Measurements from ENCODE around the gene TRAPPC3. TPM values are rescaled to one million over a fixed set of nuclear protein-coding genes. Genes with fewer than 3 reads are reported as not detected.
A peak's percentile ranks its signal among the peaks of the same experiment; 100 is the strongest.

The TRAPPC3 gene
- total RNA-seq, 1 experiment from 2014 or later, result 52.7 TPM

- Histone ChIP-seq H3K14ac (ENCODE audit: insufficient read depth, low read length) (peak overlapping the region; percentile 45; the same call in 1 of the 2 replicates), H2BK120ac (ENCODE audit: low read depth, low read length, poor library complexity, severe bottlenecking) (no peak overlapping the region), H3K4me1 (ENCODE audit: insufficient read depth, low read length) (0 out of 2 replicates have a peak, but pooled peaks cover 3% of the 10 kb centered on the region), H3K4me2 (ENCODE audit: insufficient read depth, insufficient read length, low read length) (peak overlapping the region; percentile 78), H4K20me1 (ENCODE audit: control insufficient read depth, insufficient read depth, insufficient read length) (no peaks in the 10 kb centered on the region), H3K79me2 (ENCODE audit: insufficient read depth, low read length) (peaks cover 9% of the 10 kb centered on the region; the same call in 1 of the 2 replicates), H3K4ac (ENCODE audit: low read depth, low read length) (no peak overlapping the region), H2BK12ac (ENCODE audit: insufficient read length, low read depth, low read length) (no peak overlapping the region), H4K5ac (ENCODE audit: insufficient read length, low read depth, low read length) (no peak overlapping the region), H3K23me2 (ENCODE audit: insufficient read length, low read depth, low read length, poor library complexity, severe bottlenecking) (peaks cover 19% of the 10 kb centered on the region), H2BK15ac (ENCODE audit: low read depth, low read length) (no peak overlapping the region), H3K9me3 (ENCODE audit: control insufficient read depth, low read depth, low read length) (no peaks in the 10 kb centered on the region), H3K79me1 (ENCODE audit: insufficient read depth, low read depth, low read length, poor library complexity, severe bottlenecking) (peaks cover 4% of the 10 kb centered on the region), H2BK20ac (ENCODE audit: low read depth, low read length, poor library complexity, severe bottlenecking) (no peak overlapping the region), H2AK5ac (ENCODE audit: insufficient read length, low read length) (no peak overlapping the region), H2AFZ (ENCODE audit: low read length) (no peak overlapping the region), H3K18ac (ENCODE audit: insufficient read length, low read depth, low read length) (no peak overlapping the region), H3T11ph (ENCODE audit: low read length) (no peak overlapping the region), H4K8ac (replicated peaks; ENCODE audit: insufficient read length, low read depth, low read length) (no peak overlapping the region), H3K56ac (ENCODE audit: insufficient read length, low read depth, low read length) (no peak overlapping the region), H3K23ac (ENCODE audit: insufficient read length, low read depth, low read length) (no peak overlapping the region), H3K27me3 (ENCODE audit: insufficient read depth, low read length) (peaks cover 24% of the 10 kb centered on the region; the same call in 1 of the 2 replicates), H3K27ac (ENCODE audit: insufficient read length, low read depth, low read length) (no peak overlapping the region), H2BK5ac (ENCODE audit: insufficient read length, low read length) (no peak overlapping the region), H4K91ac (ENCODE audit: insufficient read length, low read depth, low read length) (no peak overlapping the region), H3K9ac (ENCODE audit: extremely low read depth, insufficient read length, low read length) (no peak overlapping the region)
- no CpG with 5 or more reads among the region's 9 CpGs for WGBS (ENCODE audit: extremely low coverage, insufficient read length, low lambda C conversion rate)
- Mint-ChIP-seq H3K9me3 (no peaks in the 10 kb centered on the region), H3K4me3 (peak overlapping the region; percentile 81 to 92), H3K27ac (peak overlapping the region in 2 of 3 experiments; percentile 55 to 90; a peak in 5 of 7 replicates), H3K27me3 (ENCODE audit: low read depth) (peaks cover 32% of the 10 kb centered on the region), H3K4me1 (peaks cover 38 to 48% of the 10 kb centered on the region in 2 experiments), H3K36me3 (ENCODE audit: insufficient read depth in 1 of 3, low read depth in 3 of 3) (peaks cover 0 to 3% (median 0%) of the 10 kb centered on the region in 3 experiments; a peak in 1 of 7 replicates)
- TF ChIP-seq CTCF (conservative IDR thresholded peaks at IDR 0.05), result no peak
- no peak for DNase-seq
Measured at GRCh38 chr1:36157115-36157903, 8.0 kb upstream of the TRAPPC3 start.
